Common myeloid progenitor, CD34-positive (primary cell): ENCODE results near the gene HEPHL1.

Experiments used
- CTCF ChIA-PET: fragments of 350-600 bp; sonication (Branson Sonifier 250); formaldehyde crosslinking; loops from one replicate; lab custom pipeline; 2021; ENCODE audit warnings: antibody characterized with exemption; lab: Charles Lee
- POLR2A ChIA-PET: fragments of 350-600 bp; sonication (Branson Sonifier 250); formaldehyde crosslinking; loops from one replicate; lab custom pipeline; 2021; ENCODE audit warnings: antibody characterized with exemption; lab: Charles Lee
- DNase-seq, 3 donors: peaks; one replicate each; pipeline versions ENCODE4 v3.0.0 to v3.0.0-alpha.2; 2013
- H3K27ac ChIP-seq, 2 experiments: 1 replicate in 1 of 2; 2 replicates in 1 of 2; pipeline ENCODE4 v1.7.0; 2013; ENCODE audit warnings: inconsistent platforms in 2 of 2, low read length in 2 of 2, mild to moderate bottlenecking in 2 of 2, low read depth in 1 of 2, moderate library complexity in 1 of 2; ENCODE audit not compliant: severe bottlenecking in 2 of 2, insufficient read depth in 1 of 2, poor library complexity in 1 of 2
- H3K27me3 ChIP-seq, 5 experiments: replicated peaks in 2 of 5; 1 replicate in 3 of 5; 2 replicates in 2 of 5; pipeline versions ENCODE4 v1.6.1 to v1.7.0; 2013; ENCODE audit warnings: low read length in 4 of 5, mild to moderate bottlenecking in 2 of 5, moderate library complexity in 2 of 5, inconsistent platforms in 1 of 5; ENCODE audit not compliant: insufficient read depth in 5 of 5, control insufficient read depth in 4 of 5
- H3K36me3 ChIP-seq, 4 experiments: 1 replicate in 2 of 4; 2 replicates in 2 of 4; pipeline versions ENCODE4 v1.6.1 to v1.7.0; 2013; ENCODE audit warnings: low read length in 3 of 4, control low read depth in 1 of 4, mild to moderate bottlenecking in 1 of 4; ENCODE audit not compliant: control insufficient read depth in 4 of 4, insufficient read depth in 4 of 4
- H3K4me1 ChIP-seq, 4 experiments: 1 replicate in 3 of 4; 2 replicates in 1 of 4; pipeline versions ENCODE4 v1.6.1 to v1.7.1; 2013; ENCODE audit warnings: low read length in 3 of 4, mild to moderate bottlenecking in 3 of 4, control low read depth in 1 of 4, inconsistent platforms in 1 of 4, moderate library complexity in 1 of 4; ENCODE audit not compliant: control insufficient read depth in 4 of 4, insufficient read depth in 4 of 4; ENCODE audit errors: control extremely low read depth in 1 of 4
- H3K4me3 ChIP-seq, 7 experiments: 1 replicate in 4 of 7; 2 replicates in 3 of 7; pipeline versions ENCODE4 v1.5.1 to v1.7.0; 2013; ENCODE audit warnings: mild to moderate bottlenecking in 7 of 7, low read length in 6 of 7, moderate library complexity in 6 of 7, inconsistent platforms in 2 of 7, low read depth in 2 of 7, control low read depth in 1 of 7; ENCODE audit not compliant: insufficient read depth in 4 of 7, control insufficient read depth in 1 of 7; ENCODE audit errors: extremely low read depth in 1 of 7
- H3K9me3 ChIP-seq, 5 experiments: 1 replicate in 4 of 5; 2 replicates in 1 of 5; pipeline versions ENCODE4 v1.6.1 to v1.7.1; 2013; ENCODE audit warnings: low read length in 4 of 5, mild to moderate bottlenecking in 2 of 5, inconsistent platforms in 1 of 5, low read depth in 1 of 5, moderate library complexity in 1 of 5; ENCODE audit not compliant: control insufficient read depth in 4 of 5, insufficient read depth in 2 of 5; ENCODE audit errors: control extremely low read depth in 1 of 5
- WGBS: methylation state at CpG from one replicate; pipeline ENCODE4 v1.1.5; 2013; ENCODE audit not compliant: insufficient coverage; 5-methylcytosine and 5-hydroxymethylcytosine counted together

HEPHL1 gene

GRCh38 chr11:94031625-94032024, 10.5 kb downstream of the HEPHL1 start:
- ChIA-PET POLR2A (no interaction called here), CTCF (no interaction called here)
- 73% methylated on average over 2 of the region's 4 CpGs for WGBS
- H3K36me3 ChIP-seq: no peaks in the 10 kb centered on the region
- peaks cover 0 to 4% (median 0%) of the 10 kb centered on the region in 5 experiments for H3K9me3 ChIP-seq
- DNase-seq: no peak
- H3K27me3 ChIP-seq: no peaks in the 10 kb centered on the region
- H3K4me1 ChIP-seq: no peaks in the 10 kb centered on the region
- no peak overlapping the region for H3K27ac ChIP-seq
- no peak overlapping the region for H3K4me3 ChIP-seq

GRCh38 chr11:94032066-94032465, 10.9 kb downstream of the HEPHL1 start:
- 80% methylated on average over 4 of the region's 5 CpGs for WGBS
- CTCF ChIA-PET: interaction anchor here (0.5 kb wide), 1 partner anchor 465 kb away, joined by 4 read pairs; no protein-coding TSS in a partner anchor
- POLR2A ChIA-PET: no interaction called here

GRCh38 chr11:94032725-94033124, 11.6 kb downstream of the HEPHL1 start:
- POLR2A ChIA-PET: no interaction called here
- H3K27ac ChIP-seq: no peak overlapping the region
- no peaks in the 10 kb centered on the region for H3K4me1 ChIP-seq
- H3K9me3 ChIP-seq: peaks cover 0 to 4% (median 0%) of the 10 kb centered on the region in 5 experiments
- CTCF ChIA-PET: interaction anchor here (0.5 kb wide), 1 partner anchor 464 kb away, joined by 4 read pairs; no protein-coding TSS in a partner anchor
- DNase-seq: no peak
- no peak overlapping the region for H3K4me3 ChIP-seq
- H3K36me3 ChIP-seq: no peaks in the 10 kb centered on the region
- WGBS: 81% methylated on average over 8 of the region's 8 CpGs
- H3K27me3 ChIP-seq: no peaks in the 10 kb centered on the region

More at GRCh38 chr11:94032066-94032465, 10.9 kb downstream of the HEPHL1 start:
- H3K27ac ChIP-seq: no peak overlapping the region
- H3K27me3 ChIP-seq: no peaks in the 10 kb centered on the region
- no peak for DNase-seq
- no peaks in the 10 kb centered on the region for H3K4me1 ChIP-seq
- H3K36me3 ChIP-seq: no peaks in the 10 kb centered on the region
- H3K9me3 ChIP-seq: peaks cover 0 to 4% (median 0%) of the 10 kb centered on the region in 5 experiments
- no peak overlapping the region for H3K4me3 ChIP-seq

- peaks cover 0 to 4% (median 0%) of the 10 kb centered on the region in 5 experiments for H3K9me3 ChIP-seq
- no peaks in the 10 kb centered on the region for H3K36me3 ChIP-seq
- no peak overlapping the region for H3K27ac ChIP-seq
- POLR2A ChIA-PET: no interaction called here
- no peaks in the 10 kb centered on the region for H3K27me3 ChIP-seq
- 67% methylated on average over 1 of the region's 1 CpG for WGBS
- CTCF ChIA-PET: interaction anchor here (1.3 kb wide), 1 partner anchor 164 kb away, joined by 3 read pairs; no protein-coding TSS in a partner anchor
- DNase-seq: no peak
- no peaks in the 10 kb centered on the region for H3K4me1 ChIP-seq
- H3K4me3 ChIP-seq: no peak overlapping the region
Measured at GRCh38 chr11:94034207-94034606, 13.1 kb downstream of the HEPHL1 start.

GRCh38 chr11:94036096-94036495, 14.9 kb downstream of the HEPHL1 start:
- no peaks in the 10 kb centered on the region for H3K36me3 ChIP-seq
- CTCF ChIA-PET: no interaction called here
- peaks cover 0 to 4% (median 0%) of the 10 kb centered on the region in 5 experiments for H3K9me3 ChIP-seq
- H3K27ac ChIP-seq: no peak overlapping the region
- WGBS: 100% methylated on average over 1 of the region's 2 CpGs
- DNase-seq: no peak
- POLR2A ChIA-PET: no interaction called here
- H3K4me3 ChIP-seq: no peak overlapping the region
- H3K27me3 ChIP-seq: no peaks in the 10 kb centered on the region
- no peaks in the 10 kb centered on the region for H3K4me1 ChIP-seq

GRCh38 chr11:94043241-94043640, 22.1 kb downstream of the HEPHL1 start:
- Histone ChIP-seq H3K27me3 (no peaks in the 10 kb centered on the region), H3K36me3 (no peaks in the 10 kb centered on the region), H3K4me1 (peaks cover 0 to 3% (median 1%) of the 10 kb centered on the region in 4 experiments), H3K27ac (no peak overlapping the region), H3K4me3 (no peak overlapping the region), H3K9me3 (no peaks in the 10 kb centered on the region)
- WGBS: 33% methylated on average over 1 of the region's 3 CpGs
- CTCF ChIA-PET: no interaction called here
- POLR2A ChIA-PET: no interaction called here
- DNase-seq: peak in 2 of 3 donors; percentile 2 to 35

GRCh38 chr11:94046796-94047195, 25.6 kb downstream of the HEPHL1 start:
- no peak overlapping the region for H3K27ac ChIP-seq
- no peak for DNase-seq
- POLR2A ChIA-PET: no interaction called here
- CTCF ChIA-PET: no interaction called here
- H3K27me3 ChIP-seq: no peaks in the 10 kb centered on the region
- WGBS: 100% methylated on average over 1 of the region's 1 CpG
- H3K36me3 ChIP-seq: no peaks in the 10 kb centered on the region
- peaks cover 0 to 3% (median 1%) of the 10 kb centered on the region in 4 experiments for H3K4me1 ChIP-seq
- H3K4me3 ChIP-seq: no peak overlapping the region
- H3K9me3 ChIP-seq: no peaks in the 10 kb centered on the region
